ENCODE results near the gene RNF212. TPM values are rescaled to one million over a fixed set of nuclear protein-coding genes. Genes with fewer than 3 reads are reported as not detected.

Gene RNF212
- total RNA-seq, 1 experiment from 2014 or later, result not detected

Other genes starting within 250 kb of the RNF212 start
- gene GAK, start 181.2 kb downstream of the RNF212 start, total RNA-seq (2014; rRNA removed), result 117 and 175 TPM in 2 replicates
- 18.5 and 25.1 TPM in 2 replicates for gene TMEM175, start 181.1 kb downstream of the RNF212 start, total RNA-seq (2014; rRNA removed)
- 14.2 and 23.5 TPM in 2 replicates for gene DGKQ, start 140.0 kb downstream of the RNF212 start, total RNA-seq (2014; rRNA removed)
- gene IDUA, start 126.5 kb downstream of the RNF212 start, total RNA-seq (2014; rRNA removed), result 10.1 and 10.3 TPM in 2 replicates
- gene SLC26A1, start 120.2 kb downstream of the RNF212 start, total RNA-seq (2014; rRNA removed), result 0.52 TPM in 1 of 2 replicates, not detected in the other
- gene FGFRL1, start 101.9 kb downstream of the RNF212 start, total RNA-seq (2014; rRNA removed), result 31.2 and 42.6 TPM in 2 replicates
- gene SPON2, start 59.0 kb upstream of the RNF212 start, total RNA-seq (2014; rRNA removed), result 0.80 and 1.0 TPM in 2 replicates
- 223 and 266 TPM in 2 replicates for gene CTBP1, start 135.6 kb upstream of the RNF212 start, total RNA-seq (2014; rRNA removed)
- gene MAEA, start 176.3 kb upstream of the RNF212 start, total RNA-seq (2014; rRNA removed), result 48.1 and 81.4 TPM in 2 replicates
- gene UVSSA, start 233.6 kb upstream of the RNF212 start, total RNA-seq (2014; rRNA removed), result 6.2 and 11.2 TPM in 2 replicates